ENCODE measurements around the gene TTC28.
"Not testable (repeated sequence)": the region's sequence is repeated elsewhere in the genome, so short reads cannot be mapped to it uniquely, and the experiment has no call there.

TTC28 gene

GRCh38 chr22:28679611-28680287 is at the start of gene TTC28:
Gene TTC28, minus strand, starts transcription at chr22:28679840. Its CDS starts 117 bp downstream, at chr22:28679723.
- DNase-seq = not testable (repeated sequence)

GRCh38 chr22:28728621-28729313 is 49.1 kb upstream of the TTC28 start:
- no peak for DNase-seq

- no peak for DNase-seq
Observed at GRCh38 chr22:28728002-28728401, 48.4 kb upstream of the TTC28 start.

GRCh38 chr22:28718044-28718443 is 38.4 kb upstream of the TTC28 start:
- DNase-seq = no peak

- DNase-seq = no peak
Observed at GRCh38 chr22:28716686-28717085, 37.0 kb upstream of the TTC28 start.

GRCh38 chr22:28715611-28716010 is 36.0 kb upstream of the TTC28 start:
- no peak for DNase-seq

GRCh38 chr22:28714043-28714628 is 34.5 kb upstream of the TTC28 start:
- DNase-seq = no peak

GRCh38 chr22:28711820-28712777 is 32.5 kb upstream of the TTC28 start:
- peak; percentile 2 for DNase-seq

- DNase-seq = no peak
Observed at GRCh38 chr22:28711341-28711740, 31.7 kb upstream of the TTC28 start.

- DNase-seq = no peak
Observed at GRCh38 chr22:28710576-28711191, 31.0 kb upstream of the TTC28 start.

GRCh38 chr22:28710107-28710506 is 30.5 kb upstream of the TTC28 start:
- no peak for DNase-seq

- DNase-seq = no peak
Observed at GRCh38 chr22:28706845-28707244, 27.2 kb upstream of the TTC28 start.

- DNase-seq = no peak
Observed at GRCh38 chr22:28703436-28703835, 23.8 kb upstream of the TTC28 start.

- DNase-seq = no peak
Observed at GRCh38 chr22:28702891-28703290, 23.3 kb upstream of the TTC28 start.

GRCh38 chr22:28693041-28693760 is 13.6 kb upstream of the TTC28 start:
- DNase-seq = not testable (repeated sequence)

GRCh38 chr22:28689796-28690195 is 10.2 kb upstream of the TTC28 start:
- not testable (repeated sequence) for DNase-seq

GRCh38 chr22:28682966-28683365 is 3.3 kb upstream of the TTC28 start:
- not testable (repeated sequence) for DNase-seq

- DNase-seq = not testable (repeated sequence)
Observed at GRCh38 chr22:28680813-28681490, 1.3 kb upstream of the TTC28 start.

GRCh38 chr22:28678778-28679610 is 646 bp downstream of the TTC28 start:
- not testable (repeated sequence) for DNase-seq

GRCh38 chr22:28678170-28678569 is 1.5 kb downstream of the TTC28 start:
- DNase-seq = not testable (repeated sequence)

Data from DMS79 (cell line).